GM15510 (cell line): Measurements from ENCODE around the gene ARHGAP1.

Source experiments
- POLR2A ChIP-seq: IDR thresholded peaks from 3 replicates; pipeline ENCODE4 v1.6.1; 2011; ENCODE audit warnings: borderline replicate concordance; ENCODE audit not compliant: insufficient read length; ENCODE audit errors: extremely low read depth

Gene ARHGAP1

DNA sequence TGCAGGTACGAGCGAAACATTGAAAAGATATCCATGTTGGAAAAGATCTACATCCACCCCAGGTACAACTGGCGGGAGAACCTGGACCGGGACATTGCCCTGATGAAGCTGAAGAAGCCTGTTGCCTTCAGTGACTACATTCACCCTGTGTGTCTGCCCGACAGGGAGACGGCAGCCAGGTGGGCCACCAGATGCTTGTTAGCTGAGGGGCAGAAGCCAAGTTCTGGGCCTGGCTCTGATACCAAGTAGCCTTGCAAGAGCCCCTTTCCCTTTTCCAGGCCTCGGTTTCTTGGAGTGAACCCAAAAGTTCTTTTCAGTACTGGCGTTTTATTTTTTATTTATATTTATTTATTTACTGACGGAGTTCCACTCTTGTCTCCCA is 28.2 kb upstream of the ARHGAP1 start:
- TF ChIP-seq POLR2A, result no peak

DNA sequence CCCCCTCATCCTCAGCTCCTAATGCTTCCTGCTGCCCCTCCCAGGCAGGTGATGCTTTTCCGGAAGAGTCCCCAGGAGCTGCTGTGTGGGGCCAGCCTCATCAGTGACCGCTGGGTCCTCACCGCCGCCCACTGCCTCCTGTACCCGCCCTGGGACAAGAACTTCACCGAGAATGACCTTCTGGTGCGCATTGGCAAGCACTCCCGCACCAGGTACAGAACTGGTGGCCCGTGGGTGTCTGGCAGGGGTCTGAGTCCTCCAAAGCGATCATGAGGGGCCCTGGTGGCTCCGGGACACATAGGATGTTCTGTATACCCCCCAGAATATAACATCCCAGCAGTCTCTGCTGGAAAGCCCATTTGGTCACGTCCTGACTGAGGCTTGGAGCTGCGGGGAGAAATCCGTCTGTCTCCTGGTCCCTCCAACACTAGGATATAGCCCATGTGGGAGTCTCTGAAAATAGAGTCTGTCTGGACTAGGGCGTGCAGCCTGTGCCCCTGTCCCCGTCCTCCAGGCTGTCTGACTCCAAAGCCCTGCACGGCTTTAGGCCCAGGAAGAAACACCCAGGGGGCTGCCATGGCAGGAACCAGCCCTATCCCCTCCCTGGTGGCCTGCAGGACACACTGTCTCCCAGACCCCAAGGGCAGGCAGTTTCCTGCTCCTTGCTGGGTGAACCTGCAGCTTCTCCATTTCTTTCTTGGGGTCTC is 27.7 kb upstream of the ARHGAP1 start:
- no peak for TF ChIP-seq POLR2A

DNA sequence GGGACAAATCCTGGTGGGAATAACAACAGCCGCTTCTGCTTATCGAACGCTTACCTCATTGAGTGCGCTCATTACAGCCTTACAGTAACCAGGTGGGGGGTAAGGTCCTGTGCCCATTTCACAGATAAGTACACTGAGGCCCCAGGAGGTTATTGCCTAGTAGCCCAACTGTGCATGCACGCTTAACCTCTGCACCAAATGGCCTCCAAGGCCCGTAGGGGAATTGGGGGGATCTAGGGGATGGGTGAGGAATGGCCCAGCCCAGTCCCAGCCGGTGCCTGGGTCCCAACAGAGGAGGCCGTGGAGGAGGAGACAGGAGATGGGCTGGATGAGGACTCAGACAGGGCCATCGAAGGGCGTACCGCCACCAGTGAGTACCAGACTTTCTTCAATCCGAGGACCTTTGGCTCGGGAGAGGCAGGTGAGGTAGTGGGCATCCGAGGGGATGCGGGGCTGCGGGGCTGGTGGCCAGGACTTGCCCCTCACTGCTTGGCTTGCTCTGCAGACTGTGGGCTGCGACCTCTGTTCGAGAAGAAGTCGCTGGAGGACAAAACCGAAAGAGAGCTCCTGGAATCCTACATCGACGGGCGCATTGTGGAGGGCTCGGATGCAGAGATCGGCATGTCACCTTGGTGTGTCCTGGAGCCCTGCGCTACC is 25.9 kb upstream of the ARHGAP1 start:
- no peak for TF ChIP-seq POLR2A

DNA sequence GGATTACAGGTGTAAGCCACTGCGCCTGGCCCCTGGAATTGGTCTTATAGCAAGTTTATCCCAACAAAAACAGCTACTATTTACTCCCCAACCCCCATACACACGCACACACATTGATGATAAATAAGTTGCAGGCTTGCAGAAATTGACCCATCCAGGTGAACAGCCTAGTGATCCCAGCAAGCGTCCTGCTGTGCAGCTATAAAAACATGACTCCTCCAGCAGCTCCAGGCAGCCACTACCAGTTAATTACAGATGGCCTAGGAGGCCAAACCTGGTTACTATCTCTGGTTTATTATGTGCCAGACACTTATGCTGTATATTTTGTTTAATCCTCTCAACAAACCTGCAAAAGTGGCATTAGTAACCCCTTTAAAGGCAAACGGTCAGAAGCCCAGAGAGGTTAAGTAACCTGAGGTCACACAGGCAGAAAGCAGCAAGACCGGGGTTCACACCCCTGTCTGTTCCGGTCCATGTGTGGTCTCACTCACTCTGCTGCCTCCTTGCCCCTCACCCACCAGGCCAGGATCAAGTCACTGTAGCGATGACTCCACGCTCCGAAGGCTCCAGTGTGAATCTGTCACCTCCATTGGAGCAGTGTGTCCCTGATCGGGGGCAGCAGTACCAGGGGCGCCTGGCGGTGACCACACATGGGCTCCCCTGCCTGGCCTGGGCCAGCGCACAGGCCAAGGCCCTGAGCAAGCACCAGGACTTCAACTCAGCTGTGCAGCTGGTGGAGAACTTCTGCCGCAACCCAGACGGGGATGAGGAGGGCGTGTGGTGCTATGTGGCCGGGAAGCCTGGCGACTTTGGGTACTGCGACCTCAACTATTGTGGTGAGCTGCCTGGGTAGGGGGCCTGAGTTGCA is 25.2 kb upstream of the ARHGAP1 start:
- TF ChIP-seq POLR2A, result no peak

DNA sequence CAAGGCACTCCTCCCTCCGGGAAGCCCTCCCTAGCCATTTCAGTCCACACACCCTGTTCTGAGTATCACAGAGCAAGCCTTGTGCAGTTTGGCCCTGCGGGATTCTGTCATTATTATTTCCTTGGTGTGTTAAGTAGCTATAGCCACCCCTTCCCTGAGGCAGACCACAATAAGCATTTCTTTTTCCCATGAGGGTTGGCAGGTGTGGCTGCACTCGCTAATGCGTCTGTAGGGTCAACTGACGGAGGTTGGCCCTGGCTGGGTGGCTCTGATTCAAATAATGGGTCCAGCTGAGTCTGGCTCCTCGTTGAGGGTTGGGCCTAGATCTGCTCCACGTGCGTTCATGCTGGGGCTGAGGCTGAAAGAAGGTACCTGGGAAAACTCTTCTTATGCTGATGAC is 23.7 kb upstream of the ARHGAP1 start:
- no peak for TF ChIP-seq POLR2A

DNA sequence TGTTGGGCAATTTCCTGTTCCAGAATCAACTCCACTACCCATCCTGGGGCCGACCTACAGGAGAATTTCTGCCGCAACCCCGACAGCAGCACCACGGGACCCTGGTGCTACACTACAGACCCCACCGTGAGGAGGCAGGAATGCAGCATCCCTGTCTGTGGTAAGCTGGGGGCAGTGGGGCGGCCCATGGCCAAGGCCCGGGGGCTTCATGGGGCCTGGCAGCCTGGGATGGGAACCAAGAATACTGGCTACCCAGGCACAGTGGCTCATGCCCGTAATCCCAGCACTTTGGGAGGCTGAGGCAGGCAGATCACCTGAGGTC is 22.9 kb upstream of the ARHGAP1 start:
- no peak for TF ChIP-seq POLR2A

DNA sequence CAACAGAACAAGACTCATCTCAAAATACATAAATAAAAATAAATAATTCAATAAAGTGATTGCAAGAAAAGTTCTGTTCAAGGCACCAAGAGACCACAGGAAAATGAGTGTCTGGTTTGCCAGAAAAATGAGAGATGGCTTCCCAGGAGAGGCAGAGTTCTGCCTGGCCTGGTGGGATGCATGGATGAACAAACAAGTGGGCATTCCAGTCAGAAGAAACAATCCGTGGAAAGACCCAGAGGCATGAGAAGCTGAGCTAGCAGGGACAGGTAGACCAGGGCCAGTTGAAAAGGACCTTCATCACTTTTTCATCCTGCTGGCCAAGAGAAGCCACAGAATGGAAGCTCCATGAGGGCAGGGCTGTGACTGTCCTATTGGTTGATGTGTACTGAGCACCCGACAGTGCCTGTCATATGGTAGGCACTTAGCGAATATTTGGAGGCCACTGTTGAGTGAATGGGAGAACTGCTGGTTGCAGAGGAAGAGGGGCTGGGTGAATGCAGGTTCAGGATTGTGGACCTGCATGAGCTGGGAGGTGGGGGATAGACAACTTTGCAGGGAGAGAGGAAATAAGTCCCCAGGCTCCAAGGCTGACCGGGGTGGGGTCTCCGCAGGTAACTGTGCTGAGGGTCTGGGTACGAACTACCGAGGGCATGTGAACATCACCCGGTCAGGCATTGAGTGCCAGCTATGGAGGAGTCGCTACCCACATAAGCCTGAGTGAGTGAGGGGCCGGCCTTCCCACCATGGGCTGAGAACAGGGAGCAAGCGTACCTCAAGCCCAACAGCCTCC is 22.3 kb upstream of the ARHGAP1 start:
- TF ChIP-seq POLR2A, result no peak

DNA sequence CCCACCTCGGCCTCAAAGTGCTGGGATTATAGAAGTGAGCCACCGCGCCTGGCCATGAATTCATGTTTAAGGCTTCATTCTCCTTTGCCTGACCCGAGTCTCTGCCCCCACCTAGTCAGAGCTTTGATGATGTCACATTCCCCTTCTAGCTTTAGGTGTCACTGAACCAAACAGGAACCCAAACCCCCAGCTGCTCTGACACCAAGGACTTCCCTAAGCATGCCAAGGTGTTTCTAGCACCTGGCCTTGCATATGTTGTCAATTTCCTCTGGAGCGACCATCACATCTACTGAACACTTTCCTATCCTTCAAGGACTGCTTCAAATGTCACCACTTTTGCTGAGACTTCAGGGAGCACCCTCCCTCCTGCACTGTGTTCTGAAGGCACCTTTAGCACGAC is 20.9 kb upstream of the ARHGAP1 start:
- TF ChIP-seq POLR2A, result no peak

DNA sequence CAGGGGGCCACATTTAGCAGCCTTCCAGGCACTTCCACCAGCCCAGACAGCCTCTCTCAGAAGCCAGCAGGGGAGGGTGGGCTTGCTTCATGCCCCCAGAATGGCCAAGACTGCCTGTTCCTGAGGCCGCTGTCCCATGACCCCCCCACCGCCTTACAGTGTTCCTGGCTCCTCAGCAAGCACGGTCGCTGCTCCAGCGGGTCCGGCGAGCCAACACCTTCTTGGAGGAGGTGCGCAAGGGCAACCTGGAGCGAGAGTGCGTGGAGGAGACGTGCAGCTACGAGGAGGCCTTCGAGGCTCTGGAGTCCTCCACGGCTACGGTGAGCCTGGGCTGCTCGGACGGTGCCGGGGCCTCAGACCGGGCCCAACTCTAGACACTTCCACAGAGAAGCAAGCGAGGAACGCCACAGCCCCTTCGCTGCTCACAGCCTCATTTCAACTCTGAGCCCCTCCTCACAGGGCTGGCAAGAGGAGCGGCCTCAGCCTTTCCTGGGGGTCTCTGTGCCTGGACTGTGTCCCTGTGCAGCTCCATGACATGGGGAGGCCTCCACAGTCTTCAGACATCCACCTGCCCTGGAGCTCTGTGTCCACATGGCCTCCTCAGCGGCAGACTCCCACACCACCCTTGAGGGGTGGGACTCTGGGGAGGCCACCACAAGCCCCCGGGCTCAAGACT is 19.3 kb upstream of the ARHGAP1 start:
- TF ChIP-seq POLR2A, result no peak

DNA sequence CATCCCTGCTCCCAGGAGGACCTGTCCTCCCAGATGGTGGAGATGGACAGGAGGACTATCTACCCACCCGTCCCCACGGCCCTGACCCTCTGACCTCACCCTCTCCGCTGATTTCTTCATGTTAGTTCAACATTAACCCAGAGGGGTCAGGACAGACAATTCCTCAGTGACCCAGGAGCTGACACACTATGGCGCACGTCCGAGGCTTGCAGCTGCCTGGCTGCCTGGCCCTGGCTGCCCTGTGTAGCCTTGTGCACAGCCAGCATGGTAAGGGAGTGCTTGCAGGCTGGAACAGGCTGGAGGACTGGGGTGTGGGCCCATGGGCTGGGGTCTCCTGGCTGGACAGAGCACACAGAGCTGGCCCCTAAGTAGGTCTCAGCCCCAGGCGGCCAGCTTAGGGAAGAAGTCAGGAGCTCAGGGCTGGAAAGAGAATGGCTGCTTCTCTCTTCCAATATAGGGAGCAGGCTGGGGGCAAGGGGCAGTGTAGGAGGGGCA is 18.7 kb upstream of the ARHGAP1 start, which contains the start of gene F2:
TSS of gene F2 (plus strand) at position 166 of the 495 bp plus-strand sequence. CDS start at position 189, 23 bp downstream.
- no peak for TF ChIP-seq POLR2A

DNA sequence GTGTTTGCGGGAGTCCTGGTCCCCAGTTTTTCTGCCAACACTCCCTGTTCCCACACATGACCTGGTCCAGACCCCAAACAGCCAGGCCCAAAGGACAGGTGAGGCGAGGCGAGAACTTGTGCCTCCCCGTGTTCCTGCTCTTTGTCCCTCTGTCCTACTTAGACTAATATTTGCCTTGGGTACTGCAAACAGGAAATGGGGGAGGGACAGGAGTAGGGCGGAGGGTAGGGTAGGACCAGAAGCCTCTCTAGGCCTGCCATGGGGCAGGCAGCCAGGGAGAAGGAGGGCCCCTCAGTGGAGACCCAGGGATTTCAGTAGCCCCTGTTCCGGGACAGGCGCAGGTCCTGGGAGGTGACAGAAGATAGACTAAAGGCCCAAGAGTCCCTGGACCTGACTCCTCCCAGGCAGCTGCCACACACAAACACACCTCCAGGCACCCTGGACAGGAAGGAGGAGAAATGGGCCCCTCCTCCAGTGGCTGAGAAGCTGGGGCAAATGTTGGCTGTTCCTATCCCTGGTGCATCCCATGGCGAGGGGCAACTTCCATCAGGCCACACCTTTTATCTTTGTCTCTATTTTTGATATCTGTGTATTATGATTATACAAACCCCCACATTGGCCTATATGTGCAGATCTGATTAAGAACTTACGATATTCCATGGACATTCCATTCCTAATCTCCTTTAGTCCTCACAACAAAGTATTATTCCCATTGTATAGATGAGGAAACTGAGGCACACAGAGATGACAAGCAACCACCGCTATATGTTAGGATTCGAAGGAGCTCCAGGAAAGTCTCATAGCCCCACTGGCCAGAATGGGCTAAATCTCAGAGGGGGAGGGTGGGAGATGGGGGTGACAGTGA is 18.0 kb upstream of the ARHGAP1 start:
- TF ChIP-seq POLR2A, result no peak

DNA sequence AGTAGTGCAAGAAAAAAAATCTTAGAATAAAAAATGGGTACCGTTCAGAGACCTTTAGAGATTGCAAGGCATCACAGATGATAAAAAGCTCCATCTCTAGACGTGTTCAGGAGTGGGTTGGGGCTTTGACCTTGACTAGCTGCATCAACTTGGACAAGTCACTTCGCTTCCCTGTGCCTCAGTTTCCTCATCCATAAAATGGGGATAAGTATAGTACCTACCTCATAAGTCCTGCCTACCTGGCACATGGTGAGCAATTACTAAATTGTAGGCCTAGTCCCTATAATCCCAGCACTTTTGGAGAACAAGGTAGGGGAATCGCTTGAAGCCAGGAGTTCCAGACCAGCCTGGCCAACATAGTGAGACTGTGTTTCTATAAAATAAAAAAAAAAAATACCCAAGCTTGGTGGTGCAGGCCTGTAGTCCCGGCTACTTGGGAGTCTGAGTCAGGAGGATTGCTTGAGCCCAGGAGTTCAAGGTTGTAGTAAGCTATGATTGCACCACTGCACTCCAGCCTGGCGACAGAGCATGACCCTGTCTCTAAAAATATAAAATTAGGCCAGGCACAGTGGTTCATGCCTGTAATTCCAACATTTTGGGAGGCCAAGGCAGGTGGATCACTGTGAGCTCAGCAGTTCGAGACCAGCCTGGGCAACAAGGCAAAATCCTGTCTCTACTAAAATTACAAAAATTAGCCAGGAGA is 12.6 kb upstream of the ARHGAP1 start:
- no peak for TF ChIP-seq POLR2A

DNA sequence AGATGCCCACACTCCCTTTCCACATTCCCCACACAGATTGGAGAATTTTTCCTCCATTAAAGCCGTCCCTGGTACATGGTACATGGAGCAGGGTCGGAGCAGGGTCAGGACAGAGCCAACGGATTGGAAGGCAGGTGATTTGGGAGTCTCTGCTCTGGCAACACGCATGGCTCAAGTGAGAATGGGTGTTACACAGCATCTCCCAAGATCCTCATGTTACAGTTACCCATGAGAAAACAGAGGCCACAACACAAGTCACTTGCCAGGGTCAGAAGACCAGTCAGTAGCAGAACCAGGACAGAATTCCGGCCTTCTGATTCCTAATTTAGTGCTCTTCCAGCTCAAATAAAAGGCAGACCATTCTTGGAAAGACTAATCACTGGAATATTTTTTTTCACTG is 10.9 kb upstream of the ARHGAP1 start:
- no peak for TF ChIP-seq POLR2A
